Keratinocyte (primary cell): Measurements from ENCODE around the gene RAPGEF1.

Source experiments
- CTCF ChIP-seq, 3 experiments: IDR thresholded peaks in 1 of 3; conservative IDR thresholded peaks in 1 of 3; optimal IDR thresholded peaks in 1 of 3; 2 replicates in 2 of 3; 3 replicates in 1 of 3; pipeline versions ENCODE3 to v1.5.1; 2011; ENCODE audit warnings: low read length in 3 of 3, mild to moderate bottlenecking in 3 of 3, moderate library complexity in 2 of 3, control low read depth in 1 of 3, inconsistent platforms in 1 of 3; ENCODE audit not compliant: insufficient read depth in 2 of 3; ENCODE audit errors: extremely low read depth in 1 of 3
- EZH2 ChIP-seq: IDR thresholded peaks from one replicate; pipeline ENCODE4 v1.6.1; 2012; ENCODE audit warnings: inconsistent platforms, mild to moderate bottlenecking, low read length, moderate library complexity

- TF ChIP-seq CTCF (optimal IDR thresholded peaks at IDR 0.05 in 1 of 3, IDR thresholded peaks at IDR 0.05 in 1 of 3, conservative IDR thresholded peaks at IDR 0.05 in 1 of 3; ENCODE audit: extremely low read depth in 1 of 3, insufficient read depth in 2 of 3, low read length in 3 of 3) (no peak), EZH2 (no peak)
Observed at GRCh38 chr9:131660466-131661405, 79.1 kb downstream of the RAPGEF1 start.
